NCI-H526 treated with DMSO at 0.1 percent for 48 hours (cell line): ENCODE measurements around the gene PLA2R1.
A peak's percentile ranks its signal among the peaks of the same experiment; 100 is the strongest.

ENCODE experiments used
- DNase-seq: peaks from one replicate; lab custom pipeline; 2025; lab: John Stamatoyannopoulos, UW

The PLA2R1 gene

DNA sequence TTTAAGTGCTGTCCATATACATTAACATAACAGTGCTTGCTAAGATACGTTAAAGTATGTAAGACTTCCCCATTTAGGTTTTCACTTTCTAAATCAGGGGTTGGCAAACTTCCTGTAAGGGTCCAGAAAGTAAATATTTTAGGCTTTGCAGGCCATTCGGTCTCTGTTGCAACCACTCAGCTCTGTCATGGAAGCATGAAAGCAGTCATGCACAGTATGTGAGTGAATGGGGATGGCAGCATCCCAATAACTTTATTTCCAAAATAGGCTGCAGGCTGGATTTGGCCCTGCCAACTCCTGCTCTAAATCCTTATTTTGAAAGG, 128.7 kb downstream of the PLA2R1 start:
- DNase-seq, result no peak

DNA sequence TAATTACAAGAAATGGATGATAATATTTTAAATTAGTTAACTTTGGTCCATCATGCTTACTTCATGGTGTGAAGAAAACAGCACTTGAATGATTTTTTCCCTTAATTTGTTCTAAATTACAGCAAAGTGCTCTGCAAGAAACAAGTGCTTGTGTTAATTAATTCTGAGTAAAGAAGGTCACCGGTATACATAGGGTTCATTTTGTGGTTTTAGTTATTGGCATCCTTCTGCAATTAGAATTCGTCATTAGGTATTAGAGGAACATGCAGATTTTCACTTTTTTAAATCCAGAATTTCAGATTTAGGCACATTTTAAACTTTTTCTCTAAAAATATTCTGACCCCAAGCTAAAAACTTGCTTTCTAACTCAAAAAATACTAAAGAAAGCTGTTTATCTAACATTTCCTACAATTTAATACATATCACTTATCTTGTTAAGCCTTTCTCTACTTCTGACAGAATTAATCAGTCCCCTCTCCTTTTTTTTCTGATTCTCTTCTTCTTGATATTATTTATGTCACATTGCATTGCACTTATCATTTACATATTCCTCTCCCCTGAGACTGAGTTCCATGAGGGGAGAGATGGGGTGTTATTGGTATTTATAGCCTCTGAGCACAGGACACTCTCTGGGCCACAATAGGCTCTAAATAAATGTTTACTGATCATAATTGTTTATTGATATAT, 129.2 kb downstream of the PLA2R1 start:
- no peak for DNase-seq

- DNase-seq, result no peak
Observed at GRCh38 chr2:159926695-159927094, 135.7 kb downstream of the PLA2R1 start.

DNA sequence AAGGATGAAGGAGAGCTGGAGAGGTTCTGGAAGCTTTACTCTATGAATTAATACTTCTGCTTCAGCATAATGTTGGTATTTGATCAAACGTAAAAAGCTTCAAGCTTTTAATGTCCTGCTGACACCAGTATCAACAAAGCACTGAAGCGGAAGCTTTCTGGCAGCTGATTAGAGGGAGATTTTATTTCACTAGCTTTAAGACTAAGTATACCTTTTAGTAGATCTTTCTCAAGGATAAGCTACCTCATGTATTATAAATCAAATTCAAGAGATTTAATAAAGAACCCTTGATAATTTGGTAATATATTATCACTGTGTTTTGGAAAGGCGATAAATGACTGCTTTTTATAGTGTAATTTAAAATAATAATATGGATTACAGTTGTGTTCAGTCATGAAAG, 136.4 kb downstream of the PLA2R1 start:
- no peak for DNase-seq

GRCh38 chr2:159922563-159922962, 139.9 kb downstream of the PLA2R1 start:
- DNase-seq, result no peak

GRCh38 chr2:159921752-159922404, 140.5 kb downstream of the PLA2R1 start:
- DNase-seq, result peak; percentile 5

- DNase-seq, result no peak
Observed at GRCh38 chr2:159916511-159916910, 145.9 kb downstream of the PLA2R1 start.

GRCh38 chr2:159913900-159914299, 148.5 kb downstream of the PLA2R1 start:
- no peak for DNase-seq

- DNase-seq, result no peak
Observed at GRCh38 chr2:159912580-159912979, 149.8 kb downstream of the PLA2R1 start.

DNA sequence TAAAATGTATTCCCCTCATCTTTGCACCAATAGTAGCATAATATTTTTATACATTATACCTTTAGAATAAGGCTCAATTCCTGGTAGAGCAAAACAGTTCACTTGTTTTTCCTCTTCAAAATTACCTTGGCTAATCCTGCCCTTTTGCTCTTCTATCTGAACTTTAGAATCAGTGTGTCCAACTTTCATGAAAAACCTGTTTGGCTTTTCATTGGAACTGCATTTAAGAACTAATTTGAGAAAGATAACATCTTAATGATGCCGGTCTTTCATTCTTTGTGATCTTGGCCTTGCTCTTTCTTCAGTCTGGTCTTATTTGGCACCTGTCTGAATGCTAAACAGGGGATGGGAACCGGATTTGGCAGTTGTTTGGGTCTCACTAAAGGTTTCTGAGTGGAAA, 151.5 kb downstream of the PLA2R1 start:
- DNase-seq, result no peak

- no peak for DNase-seq
Observed at GRCh38 chr2:159908623-159909022, 153.8 kb downstream of the PLA2R1 start.

DNA sequence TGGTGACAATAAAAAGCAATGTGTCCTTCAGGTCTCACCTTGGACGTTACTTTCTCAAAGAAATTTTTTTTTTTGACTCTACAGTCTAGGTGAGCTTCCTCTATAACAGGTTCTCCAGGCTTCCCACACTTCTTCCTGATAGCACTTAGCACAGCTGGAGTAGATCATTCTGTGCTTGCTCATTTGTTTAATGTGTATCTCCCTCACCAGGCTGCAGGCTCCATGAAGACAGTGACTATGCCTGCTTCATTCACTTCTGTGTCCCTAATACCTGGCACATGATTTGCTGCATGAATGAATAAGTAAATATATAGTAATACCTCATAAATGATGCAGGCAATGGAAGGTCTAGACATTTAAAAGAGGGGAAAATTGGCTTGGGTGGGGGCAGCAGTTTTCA, 154.5 kb downstream of the PLA2R1 start:
- DNase-seq, result peak; percentile 70

DNA sequence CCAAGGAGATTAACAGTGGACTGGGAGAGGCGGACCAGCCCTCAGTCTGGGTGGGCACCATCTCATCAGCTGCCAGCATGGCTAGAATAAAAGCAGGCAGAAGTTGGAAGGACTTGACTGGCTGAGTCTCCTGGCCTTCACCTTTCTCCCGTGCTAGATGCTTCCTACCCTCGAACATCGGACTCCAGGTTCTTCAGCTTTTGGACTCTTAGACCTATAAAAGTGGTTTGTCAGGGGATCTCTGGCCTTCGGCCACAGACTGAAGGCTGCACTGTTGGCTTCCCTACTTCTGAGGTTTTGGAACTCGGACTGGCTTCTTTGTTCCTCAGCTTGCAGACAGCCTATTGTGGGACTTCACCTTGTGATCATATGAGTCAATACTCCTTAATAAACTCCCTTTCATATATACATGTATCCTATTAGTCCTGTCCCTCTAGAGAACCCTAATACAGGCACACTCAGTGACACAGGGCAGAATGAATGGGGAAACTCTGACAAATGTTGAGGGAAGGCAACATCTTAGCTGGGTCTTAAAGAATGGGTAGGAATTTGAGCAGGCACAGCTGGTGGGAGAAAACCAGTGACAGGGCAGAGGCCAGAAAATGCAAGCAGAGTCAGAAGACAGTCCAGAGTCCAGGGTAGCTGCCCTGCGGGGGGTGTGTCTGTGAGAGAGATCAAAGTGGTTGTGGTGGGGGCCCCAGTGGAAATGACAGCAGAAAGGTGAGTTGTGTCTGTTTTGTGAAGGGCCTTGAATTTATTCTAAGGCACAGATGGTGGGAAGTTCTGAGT, 156.3 kb downstream of the PLA2R1 start:
- no peak for DNase-seq

- DNase-seq, result no peak
Observed at GRCh38 chr2:159904959-159905305, 157.5 kb downstream of the PLA2R1 start.

- peak; percentile 20 for DNase-seq
Observed at GRCh38 chr2:159904127-159904958, 158.1 kb downstream of the PLA2R1 start, which contains the start of gene LY75. Gene LY75 (minus strand): TSS chr2:159904756.

GRCh38 chr2:159903443-159904126, 158.8 kb downstream of the PLA2R1 start:
- DNase-seq, result no peak

- DNase-seq, result no peak
Observed at GRCh38 chr2:159902722-159903121, 159.7 kb downstream of the PLA2R1 start.

GRCh38 chr2:159900343-159900742, 162.1 kb downstream of the PLA2R1 start:
- DNase-seq, result no peak

- DNase-seq, result no peak
Observed at GRCh38 chr2:159898441-159898840, 164.0 kb downstream of the PLA2R1 start.

GRCh38 chr2:159897720-159898119, 164.7 kb downstream of the PLA2R1 start:
- no peak for DNase-seq

DNA sequence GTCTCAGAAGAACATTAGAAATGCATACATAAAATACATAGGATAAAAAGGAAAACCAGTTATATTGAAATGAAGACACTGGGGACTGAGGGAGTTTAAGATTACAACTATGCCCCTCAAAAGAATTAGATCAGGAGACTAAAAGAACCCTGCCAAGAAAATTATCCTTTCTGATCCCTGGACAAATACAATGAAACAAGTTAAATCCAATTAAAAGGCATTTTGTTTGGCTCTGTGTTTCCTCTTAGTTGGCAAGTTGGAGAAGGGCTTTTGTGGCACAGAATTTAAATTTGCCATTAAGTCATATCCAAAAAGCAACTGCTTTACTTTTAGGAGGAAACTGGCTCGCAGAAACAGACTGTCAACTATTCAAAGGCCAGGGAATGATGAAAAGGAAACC, 165.3 kb downstream of the PLA2R1 start:
- DNase-seq, result no peak
